ENCODE results near the gene AIP. TPM values are rescaled to one million over a fixed set of nuclear protein-coding genes. Genes with fewer than 3 reads are reported as not detected.

AIP gene
- total RNA-seq, 1 donor from 2014 or later, result 32.9 TPM

DNA sequence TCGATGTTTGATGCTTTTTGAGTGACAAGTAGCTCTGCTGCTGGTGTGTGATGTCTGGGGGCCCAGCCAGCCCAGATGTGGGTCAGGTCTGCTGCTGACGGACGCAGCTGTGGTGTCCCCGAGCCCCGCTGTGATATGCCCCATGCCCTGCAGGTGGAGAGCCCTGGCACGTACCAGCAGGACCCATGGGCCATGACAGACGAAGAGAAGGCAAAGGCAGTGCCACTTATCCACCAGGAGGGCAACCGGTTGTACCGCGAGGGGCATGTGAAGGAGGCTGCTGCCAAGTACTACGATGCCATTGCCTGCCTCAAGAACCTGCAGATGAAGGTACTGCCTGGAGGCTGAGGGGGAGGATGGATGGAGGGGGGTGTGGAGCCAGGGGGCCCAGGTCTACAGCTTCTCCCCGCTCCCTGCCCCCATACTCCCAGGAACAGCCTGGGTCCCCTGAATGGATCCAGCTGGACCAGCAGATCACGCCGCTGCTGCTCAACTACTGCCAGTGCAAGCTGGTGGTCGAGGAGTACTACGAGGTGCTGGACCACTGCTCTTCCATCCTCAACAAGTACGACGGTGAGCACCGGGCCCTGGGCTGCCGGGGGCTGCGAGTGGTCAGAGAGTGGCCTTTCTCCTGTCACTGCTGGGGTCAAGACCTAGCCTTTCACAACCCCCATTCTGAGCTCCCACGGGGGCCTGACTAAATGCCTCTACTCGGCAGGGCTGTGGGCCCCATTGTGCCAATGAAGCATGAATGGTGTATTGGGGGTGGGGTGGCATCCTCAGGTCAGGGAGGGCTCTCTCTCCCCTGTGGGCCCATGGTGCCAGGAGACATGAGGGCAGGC is 7.3 kb downstream of the AIP start:
- Mint-ChIP-seq H3K27me3 (ENCODE audit: unreplicated experiment) (peaks cover 12% of the 10 kb centered on the region), H3K36me3 (ENCODE audit: low read depth, unreplicated experiment) (peaks cover 19% of the 10 kb centered on the region), H3K9me3 (ENCODE audit: unreplicated experiment) (no peaks in the 10 kb centered on the region), H3K4me1 (ENCODE audit: unreplicated experiment) (peaks cover 4% of the 10 kb centered on the region), H3K4me3 (ENCODE audit: unreplicated experiment) (peak overlapping the region; percentile 12), H3K27ac (ENCODE audit: unreplicated experiment) (no peak overlapping the region)
- DNase-seq (ENCODE audit: low spot score), result no peak
- TF ChIP-seq, protein P1, sequence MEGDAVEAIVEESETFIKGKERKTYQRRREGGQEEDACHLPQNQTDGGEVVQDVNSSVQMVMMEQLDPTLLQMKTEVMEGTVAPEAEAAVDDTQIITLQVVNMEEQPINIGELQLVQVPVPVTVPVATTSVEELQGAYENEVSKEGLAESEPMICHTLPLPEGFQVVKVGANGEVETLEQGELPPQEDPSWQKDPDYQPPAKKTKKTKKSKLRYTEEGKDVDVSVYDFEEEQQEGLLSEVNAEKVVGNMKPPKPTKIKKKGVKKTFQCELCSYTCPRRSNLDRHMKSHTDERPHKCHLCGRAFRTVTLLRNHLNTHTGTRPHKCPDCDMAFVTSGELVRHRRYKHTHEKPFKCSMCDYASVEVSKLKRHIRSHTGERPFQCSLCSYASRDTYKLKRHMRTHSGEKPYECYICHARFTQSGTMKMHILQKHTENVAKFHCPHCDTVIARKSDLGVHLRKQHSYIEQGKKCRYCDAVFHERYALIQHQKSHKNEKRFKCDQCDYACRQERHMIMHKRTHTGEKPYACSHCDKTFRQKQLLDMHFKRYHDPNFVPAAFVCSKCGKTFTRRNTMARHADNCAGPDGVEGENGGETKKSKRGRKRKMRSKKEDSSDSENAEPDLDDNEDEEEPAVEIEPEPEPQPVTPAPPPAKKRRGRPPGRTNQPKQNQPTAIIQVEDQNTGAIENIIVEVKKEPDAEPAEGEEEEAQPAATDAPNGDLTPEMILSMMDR (IDR thresholded peaks at IDR 0.05; ENCODE audit: unreplicated experiment), result no peak

DNA sequence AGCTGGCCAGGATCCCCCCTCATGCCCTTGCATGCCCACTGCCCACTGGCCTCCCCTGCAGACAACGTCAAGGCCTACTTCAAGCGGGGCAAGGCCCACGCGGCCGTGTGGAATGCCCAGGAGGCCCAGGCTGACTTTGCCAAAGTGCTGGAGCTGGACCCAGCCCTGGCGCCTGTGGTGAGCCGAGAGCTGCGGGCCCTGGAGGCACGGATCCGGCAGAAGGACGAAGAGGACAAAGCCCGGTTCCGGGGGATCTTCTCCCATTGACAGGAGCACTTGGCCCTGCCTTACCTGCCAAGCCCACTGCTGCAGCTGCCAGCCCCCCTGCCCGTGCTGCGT is 7.9 kb downstream of the AIP start:
- H3K27ac Mint-ChIP-seq (ENCODE audit: unreplicated experiment), result no peak overlapping the region
- peaks cover 11% of the 10 kb centered on the region for H3K27me3 Mint-ChIP-seq (ENCODE audit: unreplicated experiment)
- H3K36me3 Mint-ChIP-seq (ENCODE audit: low read depth, unreplicated experiment), result peaks cover 17% of the 10 kb centered on the region
- TF ChIP-seq, protein P1 (IDR thresholded peaks at IDR 0.05; ENCODE audit: unreplicated experiment), result no peak
- no peak overlapping the region for H3K4me3 Mint-ChIP-seq (ENCODE audit: unreplicated experiment)
- no peaks in the 10 kb centered on the region for H3K9me3 Mint-ChIP-seq (ENCODE audit: unreplicated experiment)
- H3K4me1 Mint-ChIP-seq (ENCODE audit: unreplicated experiment), result peaks cover 4% of the 10 kb centered on the region
- DNase-seq (ENCODE audit: low spot score), result no peak

DNA sequence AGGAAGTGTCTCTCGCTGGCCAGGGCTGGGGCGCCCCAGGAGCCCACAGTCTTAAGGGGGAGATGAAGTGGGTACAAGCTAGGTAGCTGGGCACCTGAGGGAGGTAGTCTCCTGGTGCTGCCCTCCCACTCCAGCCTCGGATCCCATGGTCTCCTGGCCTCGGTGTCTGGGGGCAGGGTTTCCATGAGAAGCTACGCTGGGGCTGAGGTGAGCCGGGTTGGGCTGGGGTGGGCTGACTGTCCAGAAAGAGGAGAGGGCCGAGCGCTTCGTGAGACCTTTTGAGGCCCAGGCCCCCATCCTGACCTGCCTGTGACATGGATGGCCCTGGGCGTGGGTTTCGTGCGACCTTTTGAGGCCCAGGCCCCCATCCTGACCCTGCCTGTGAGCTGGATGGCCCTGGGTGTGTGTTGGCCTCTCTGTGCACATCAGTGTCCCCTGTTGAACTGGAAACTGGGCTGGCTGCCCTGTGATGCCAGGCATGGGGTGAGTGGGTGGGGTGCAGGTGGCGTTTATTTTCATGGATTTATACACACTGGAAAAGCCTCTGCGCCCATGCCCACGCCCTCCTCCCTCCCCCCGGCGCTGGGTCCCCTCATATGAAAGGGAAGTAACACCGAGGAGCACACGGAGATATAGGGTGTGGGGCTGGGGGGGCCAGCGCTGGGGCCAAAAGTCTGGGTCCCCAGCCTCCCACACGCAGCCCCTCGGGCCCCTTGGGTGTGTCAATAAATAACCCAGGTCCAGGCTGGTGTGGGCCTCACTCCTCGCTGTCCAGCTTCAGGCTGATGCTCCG is 8.6 kb downstream of the AIP start:
- H3K27me3 Mint-ChIP-seq (ENCODE audit: unreplicated experiment), result peaks cover 6% of the 10 kb centered on the region
- H3K27ac Mint-ChIP-seq (ENCODE audit: unreplicated experiment), result no peak overlapping the region
- no peaks in the 10 kb centered on the region for H3K4me1 Mint-ChIP-seq (ENCODE audit: unreplicated experiment)
- no peaks in the 10 kb centered on the region for H3K9me3 Mint-ChIP-seq (ENCODE audit: unreplicated experiment)
- H3K36me3 Mint-ChIP-seq (ENCODE audit: low read depth, unreplicated experiment), result peaks cover 12% of the 10 kb centered on the region
- TF ChIP-seq, protein P1 (IDR thresholded peaks at IDR 0.05; ENCODE audit: unreplicated experiment), result no peak
- DNase-seq (ENCODE audit: low spot score), result no peak
- no peak overlapping the region for H3K4me3 Mint-ChIP-seq (ENCODE audit: unreplicated experiment)

DNA sequence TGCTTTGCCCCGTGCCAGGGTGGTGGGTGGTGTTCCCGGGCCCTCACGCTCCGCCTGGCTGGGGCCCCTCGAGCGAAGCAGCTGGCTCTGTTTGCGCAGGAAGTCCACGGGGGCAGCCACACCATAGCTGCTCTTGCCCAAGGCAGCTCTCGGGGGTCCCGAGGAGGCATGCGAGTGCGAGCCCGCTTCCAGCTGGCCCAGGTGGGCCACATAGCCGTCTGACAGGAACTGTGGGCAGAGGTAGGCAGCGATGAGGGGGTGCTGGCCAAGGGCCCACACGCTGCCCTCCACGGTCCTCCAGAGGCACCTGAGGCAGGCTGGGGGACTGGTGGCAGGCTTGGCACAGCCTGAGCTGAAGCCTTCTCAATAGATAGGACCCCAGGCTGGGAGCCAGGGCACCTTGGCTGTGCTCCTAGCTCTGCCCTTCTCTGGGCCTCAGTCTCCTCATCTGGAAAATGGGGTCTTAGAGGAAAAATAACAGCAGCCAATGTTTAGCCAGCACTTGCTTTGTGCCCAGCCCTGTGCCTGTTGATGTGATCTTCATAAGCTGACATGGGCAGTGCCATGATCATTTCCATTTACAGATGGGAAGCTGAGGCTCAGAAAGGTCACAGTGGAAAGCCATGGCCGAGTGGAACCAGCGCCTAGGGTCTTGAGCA is 9.4 kb downstream of the AIP start:
- H3K4me3 Mint-ChIP-seq (ENCODE audit: unreplicated experiment), result no peak overlapping the region
- H3K4me1 Mint-ChIP-seq (ENCODE audit: unreplicated experiment), result no peaks in the 10 kb centered on the region
- H3K36me3 Mint-ChIP-seq (ENCODE audit: low read depth, unreplicated experiment), result peaks cover 12% of the 10 kb centered on the region
- TF ChIP-seq, protein P1 (IDR thresholded peaks at IDR 0.05; ENCODE audit: unreplicated experiment), result no peak
- H3K9me3 Mint-ChIP-seq (ENCODE audit: unreplicated experiment), result no peaks in the 10 kb centered on the region
- H3K27me3 Mint-ChIP-seq (ENCODE audit: unreplicated experiment), result peaks cover 6% of the 10 kb centered on the region
- no peak overlapping the region for H3K27ac Mint-ChIP-seq (ENCODE audit: unreplicated experiment)
- DNase-seq (ENCODE audit: low spot score), result no peak
